HG02970 (cell line): Measurements from ENCODE around the gene PLEKHM1.
"Not testable (repeated sequence)": the region's sequence is repeated elsewhere in the genome, so short reads cannot be mapped to it uniquely, and the experiment has no call there.

Source experiments
- ATAC-seq: cut with Tn5 transposase; IDR thresholded peaks from one replicate; pipeline ENCODE4 v1.9.1; 2021; ENCODE audit warnings: mild to moderate bottlenecking, moderate library complexity, moderate number of reproducible peaks; ENCODE audit not compliant: unreplicated experiment, low FRiP score

The PLEKHM1 gene

GRCh38 chr17:45490615-45491433, at the start of gene PLEKHM1:
PLEKHM1 (minus strand) TSS chr17:45490721; CDS start chr17:45482484, 8,237 bp downstream.
- ATAC-seq = peak; percentile 87

GRCh38 chr17:45538168-45538567, 47.6 kb upstream of the PLEKHM1 start:
- not testable (repeated sequence) for ATAC-seq

- not testable (repeated sequence) for ATAC-seq
These were observed 15.6 kb upstream of the PLEKHM1 start for GRCh38 chr17:45506072-45506471.

- ATAC-seq = not testable (repeated sequence)
These were observed 14.7 kb upstream of the PLEKHM1 start for GRCh38 chr17:45505183-45505582.

GRCh38 chr17:45501092-45501707, 10.7 kb upstream of the PLEKHM1 start:
- ATAC-seq = not testable (repeated sequence)

- ATAC-seq = not testable (repeated sequence)
These were observed 10.0 kb upstream of the PLEKHM1 start for GRCh38 chr17:45500478-45500877.

GRCh38 chr17:45499208-45499607, 8.7 kb upstream of the PLEKHM1 start:
- ATAC-seq = not testable (repeated sequence)

GRCh38 chr17:45498377-45498776, 7.9 kb upstream of the PLEKHM1 start:
- ATAC-seq = not testable (repeated sequence)

- ATAC-seq = not testable (repeated sequence)
These were observed 6.9 kb upstream of the PLEKHM1 start for GRCh38 chr17:45497449-45497848.

- ATAC-seq = not testable (repeated sequence)
These were observed 6.0 kb upstream of the PLEKHM1 start for GRCh38 chr17:45496507-45496906.

- not testable (repeated sequence) for ATAC-seq
These were observed 4.0 kb upstream of the PLEKHM1 start for GRCh38 chr17:45494556-45494955.

GRCh38 chr17:45492156-45492555, 1.6 kb upstream of the PLEKHM1 start:
- not testable (repeated sequence) for ATAC-seq

GRCh38 chr17:45490198-45490597, 323 bp downstream of the PLEKHM1 start:
- ATAC-seq = not testable (repeated sequence)

- not testable (repeated sequence) for ATAC-seq
These were observed 2.8 kb downstream of the PLEKHM1 start for GRCh38 chr17:45487704-45488103.

GRCh38 chr17:45483591-45484216, 6.8 kb downstream of the PLEKHM1 start:
- ATAC-seq = not testable (repeated sequence)

GRCh38 chr17:45483177-45483576, 7.3 kb downstream of the PLEKHM1 start:
- not testable (repeated sequence) for ATAC-seq

- ATAC-seq = not testable (repeated sequence)
These were observed 8.2 kb downstream of the PLEKHM1 start for GRCh38 chr17:45482317-45482716.

GRCh38 chr17:45475436-45475835, 15.1 kb downstream of the PLEKHM1 start:
- not testable (repeated sequence) for ATAC-seq

GRCh38 chr17:45472249-45472648, 18.3 kb downstream of the PLEKHM1 start:
- not testable (repeated sequence) for ATAC-seq

GRCh38 chr17:45469204-45469563, 21.3 kb downstream of the PLEKHM1 start:
- not testable (repeated sequence) for ATAC-seq
